Ectodermal cell (in vitro differentiated cells): Measurements from ENCODE around the gene COG3.

Source experiments
- H3K27ac ChIP-seq: 2 replicates; pipeline ENCODE4 v1.7.0; 2013; ENCODE audit warnings: mild to moderate bottlenecking, low read depth, low read length; ENCODE audit not compliant: insufficient read depth, poor library complexity, severe bottlenecking
- H3K27me3 ChIP-seq: 2 replicates; pipeline ENCODE4 v1.7.0; 2013; ENCODE audit warnings: mild to moderate bottlenecking, low read length; ENCODE audit not compliant: insufficient read depth, control insufficient read depth, poor library complexity, severe bottlenecking
- H3K36me3 ChIP-seq: one replicate; pipeline ENCODE4 v1.7.0; 2013; ENCODE audit warnings: low read length; ENCODE audit not compliant: control insufficient read depth, insufficient read depth
- H3K4me1 ChIP-seq: one replicate; pipeline ENCODE4 v1.7.0; 2013; ENCODE audit warnings: low read length; ENCODE audit not compliant: control insufficient read depth, insufficient read depth
- H3K4me3 ChIP-seq: 2 replicates; pipeline ENCODE4 v1.7.0; 2013; ENCODE audit warnings: low read depth, low read length, control low read depth; ENCODE audit not compliant: insufficient read depth
- H3K9me3 ChIP-seq: 2 replicates; pipeline ENCODE4 v1.7.0; 2013; ENCODE audit warnings: mild to moderate bottlenecking, low read length, moderate library complexity; ENCODE audit not compliant: control insufficient read depth
- whole genome bisulfite sequencing, 2 experiments: methylation state at CpG; one replicate each; pipeline ENCODE4 v1.1.7; 2013; ENCODE audit warnings: missing lambda C conversion rate in 2 of 2; 5-methylcytosine and 5-hydroxymethylcytosine counted together

Gene COG3

GRCh38 chr13:45542878-45543277, 78.1 kb downstream of the COG3 start:
- no peaks in the 10 kb centered on the region for H3K36me3 ChIP-seq
- whole genome bisulfite sequencing, 2 experiments: 91 to 92% methylated on average over 5 of the region's 5 CpGs
- H3K27me3 ChIP-seq: no peaks in the 10 kb centered on the region
- no peak overlapping the region for H3K4me3 ChIP-seq
- no peaks in the 10 kb centered on the region for H3K4me1 ChIP-seq
- H3K9me3 ChIP-seq: no peaks in the 10 kb centered on the region
- H3K27ac ChIP-seq: no peak overlapping the region

GRCh38 chr13:45544520-45544919, 79.8 kb downstream of the COG3 start:
- H3K27me3 ChIP-seq: no peaks in the 10 kb centered on the region

GRCh38 chr13:45545686-45546409, 81.1 kb downstream of the COG3 start:
- no peaks in the 10 kb centered on the region for H3K36me3 ChIP-seq
- H3K27me3 ChIP-seq: no peaks in the 10 kb centered on the region
- H3K4me3 ChIP-seq: no peak overlapping the region
- H3K27ac ChIP-seq: no peak overlapping the region
- 89 to 90% methylated on average over 5 to 6 of the region's 6 CpGs for WGBS, 2 experiments
- H3K4me1 ChIP-seq: peaks cover 4% of the 10 kb centered on the region
- H3K9me3 ChIP-seq: no peaks in the 10 kb centered on the region

More at GRCh38 chr13:45544520-45544919, 79.8 kb downstream of the COG3 start:
- H3K9me3 ChIP-seq: no peaks in the 10 kb centered on the region
- no peak overlapping the region for H3K27ac ChIP-seq
- no peak overlapping the region for H3K4me3 ChIP-seq
- no peaks in the 10 kb centered on the region for H3K36me3 ChIP-seq
- WGBS, 2 experiments: 93% methylated on average over 2 of the region's 2 CpGs
- peaks cover 4% of the 10 kb centered on the region for H3K4me1 ChIP-seq

GRCh38 chr13:45546410-45546765, 81.6 kb downstream of the COG3 start:
- no peaks in the 10 kb centered on the region for H3K9me3 ChIP-seq
- no peak overlapping the region for H3K4me3 ChIP-seq
- no peaks in the 10 kb centered on the region for H3K27me3 ChIP-seq
- no peak overlapping the region for H3K27ac ChIP-seq
- H3K36me3 ChIP-seq: no peaks in the 10 kb centered on the region
- WGBS, 2 experiments: 94% methylated on average over 8 of the region's 8 CpGs
- H3K4me1 ChIP-seq: peaks cover 4% of the 10 kb centered on the region

GRCh38 chr13:45548281-45548680, 83.5 kb downstream of the COG3 start:
- Histone ChIP-seq H3K4me3 (no peak overlapping the region), H3K9me3 (no peaks in the 10 kb centered on the region), H3K36me3 (no peaks in the 10 kb centered on the region), H3K27ac (no peak overlapping the region), H3K4me1 (peaks cover 4% of the 10 kb centered on the region), H3K27me3 (no peaks in the 10 kb centered on the region)
- 82 to 85% methylated on average over 6 of the region's 6 CpGs for WGBS, 2 experiments

- H3K27me3 ChIP-seq: no peaks in the 10 kb centered on the region
- no peaks in the 10 kb centered on the region for H3K4me1 ChIP-seq
- no peaks in the 10 kb centered on the region for H3K36me3 ChIP-seq
- H3K9me3 ChIP-seq: no peaks in the 10 kb centered on the region
- 92 to 95% methylated on average over 4 of the region's 4 CpGs for WGBS, 2 experiments
- no peak overlapping the region for H3K4me3 ChIP-seq
- H3K27ac ChIP-seq: no peak overlapping the region
Observed at GRCh38 chr13:45554604-45555109, 89.9 kb downstream of the COG3 start.

GRCh38 chr13:45564133-45564776, 99.5 kb downstream of the COG3 start:
- Histone ChIP-seq H3K4me3 (no peak overlapping the region), H3K36me3 (no peaks in the 10 kb centered on the region), H3K27ac (no peak overlapping the region), H3K4me1 (no peaks in the 10 kb centered on the region), H3K27me3 (no peaks in the 10 kb centered on the region), H3K9me3 (peaks cover 2% of the 10 kb centered on the region)
- WGBS, 2 experiments: 81 to 90% methylated on average over 3 of the region's 3 CpGs

- no peaks in the 10 kb centered on the region for H3K4me1 ChIP-seq
- no peaks in the 10 kb centered on the region for H3K27me3 ChIP-seq
- no peak overlapping the region for H3K4me3 ChIP-seq
- no peaks in the 10 kb centered on the region for H3K36me3 ChIP-seq
- no peak overlapping the region for H3K27ac ChIP-seq
- H3K9me3 ChIP-seq: peaks cover 2% of the 10 kb centered on the region
Observed at GRCh38 chr13:45565331-45565730, 100.6 kb downstream of the COG3 start.

- WGBS, 2 experiments: 95 to 97% methylated on average over 16 of the region's 16 CpGs
- H3K9me3 ChIP-seq: no peaks in the 10 kb centered on the region
- H3K36me3 ChIP-seq: no peaks in the 10 kb centered on the region
- no peaks in the 10 kb centered on the region for H3K27me3 ChIP-seq
- no peak overlapping the region for H3K27ac ChIP-seq
- H3K4me1 ChIP-seq: no peaks in the 10 kb centered on the region
- no peak overlapping the region for H3K4me3 ChIP-seq
Observed at GRCh38 chr13:45575146-45575829, 110.5 kb downstream of the COG3 start.

- no peak overlapping the region for H3K4me3 ChIP-seq
- no peaks in the 10 kb centered on the region for H3K36me3 ChIP-seq
- no peaks in the 10 kb centered on the region for H3K27me3 ChIP-seq
- no peaks in the 10 kb centered on the region for H3K9me3 ChIP-seq
- H3K27ac ChIP-seq: no peak overlapping the region
- H3K4me1 ChIP-seq: no peaks in the 10 kb centered on the region
- WGBS, 2 experiments: 94 to 100% methylated on average over 1 of the region's 1 CpG
Observed at GRCh38 chr13:45575830-45576180, 111.1 kb downstream of the COG3 start.
